OCI-LY7 (cell line): ENCODE data around the gene NELL1. TPM values are rescaled to one million over a fixed set of nuclear protein-coding genes. Genes with fewer than 3 reads are reported as not detected.

Source experiments
- BruUV-seq: library from RNA; stranded (reverse); fragments of 400-500 nt; replicated peaks from 2 replicates; lab custom pipeline; 2021; lab: Mats Ljungman, UMichigan
- CTCF ChIA-PET: fragments of 300-600 bp; sonication (Branson Sonifier 250); formaldehyde crosslinking; loops from one replicate; lab custom pipeline; 2022; ENCODE audit warnings: antibody characterized with exemption; ENCODE audit not compliant: unreplicated experiment; lab: Charles Lee
- POLR2A ChIA-PET: fragments of 300-600 bp; sonication (Branson Sonifier 250); formaldehyde crosslinking; loops from one replicate; lab custom pipeline; 2022; ENCODE audit warnings: antibody characterized with exemption; lab: Charles Lee
- DNase-seq: peaks from one replicate; pipeline ENCODE4 v3.0.0-alpha.2; 2015; ENCODE audit warnings: low spot score
- H2AFZ ChIP-seq: fragments of 200-600 bp; sonication (generic), shearing (Covaris generic); 2 replicates; pipeline ENCODE4 v1.6.1; 2014; ENCODE audit warnings: mild to moderate bottlenecking, antibody characterized with exemption, low read length, moderate library complexity
- H3K27ac ChIP-seq: fragments of 200-600 bp; sonication (generic); 2 replicates; pipeline ENCODE4 v1.5.1; 2014; ENCODE audit warnings: mixed run types, low read depth, mild to moderate bottlenecking, moderate library complexity, low read length, inconsistent platforms; ENCODE audit not compliant: poor library complexity, severe bottlenecking
- H3K36me3 ChIP-seq: fragments of 200-600 bp; sonication (generic); 2 replicates; pipeline ENCODE4 v1.6.1; 2014; ENCODE audit warnings: mild to moderate bottlenecking, antibody characterized with exemption, low read length, moderate library complexity, mixed read lengths; ENCODE audit not compliant: insufficient read depth
- H3K4me1 ChIP-seq: fragments of 200-600 bp; sonication (generic); 2 replicates; pipeline ENCODE4 v1.5.1; 2014; ENCODE audit warnings: mild to moderate bottlenecking, low read length; ENCODE audit not compliant: insufficient read depth, poor library complexity, severe bottlenecking
- H3K4me2 ChIP-seq: fragments of 200-600 bp; sonication (generic); 2 replicates; pipeline ENCODE4 v1.6.1; 2014; ENCODE audit warnings: mild to moderate bottlenecking, low read length
- H3K4me3 ChIP-seq: fragments of 200-600 bp; sonication (generic); 2 replicates; pipeline ENCODE4 v1.5.1; 2014; ENCODE audit warnings: mild to moderate bottlenecking, low read depth, low read length; ENCODE audit not compliant: poor library complexity, severe bottlenecking
- H3K79me2 ChIP-seq: fragments of 200-600 bp; sonication (generic); 2 replicates; pipeline ENCODE4 v1.6.1; 2016; ENCODE audit warnings: low read depth, mild to moderate bottlenecking, low read length, moderate library complexity, mixed read lengths; ENCODE audit not compliant: insufficient read depth
- H3K9me2 ChIP-seq: fragments of 200-600 bp; sonication (generic); 2 replicates; pipeline ENCODE4 v1.6.1; 2016; ENCODE audit warnings: mild to moderate bottlenecking, low read length, mixed read lengths; ENCODE audit not compliant: insufficient read depth
- H3K9me3 ChIP-seq: fragments of 200-600 bp; sonication (generic); 2 replicates; pipeline ENCODE4 v1.6.1; 2014; ENCODE audit warnings: mild to moderate bottlenecking, mixed run types, low read length, mixed read lengths
- H4K20me1 ChIP-seq: fragments of 200-600 bp; sonication (generic); 2 replicates; pipeline ENCODE4 v1.6.1; 2014; ENCODE audit warnings: mild to moderate bottlenecking, antibody characterized with exemption, low read length, moderate library complexity, mixed read lengths; ENCODE audit not compliant: insufficient read depth
- EZH2phosphoT487 ChIP-seq: fragments of 200-600 bp; sonication (generic); IDR thresholded peaks from 2 replicates; pipeline ENCODE4 v1.6.1; 2018; ENCODE audit warnings: low read depth, borderline replicate concordance, mild to moderate bottlenecking, mixed run types, antibody characterized with exemption, low read length, moderate library complexity, mixed read lengths
- intact Hi-C: fragments of 100-400 bp; cut with micrococcal nuclease; formaldehyde crosslinking; loops from one replicate; pipeline ENCODE4 v1.10.0; 2022; ENCODE audit not compliant: unreplicated experiment
- total RNA-seq, 2 experiments: library from RNA; depleted of rRNA in 1 of 2; stranded (reverse); fragments of >200 nt in 1 of 2; shearing (Covaris generic) in 1 of 2; gene quantifications; 2 replicates each; pipeline ENCODE4 v1.2.3, GENCODE V29; 2014 to 2022
- TF ChIP-seq, protein P1 (sequence below): fragments of 200-600 bp; sonication (generic); conservative IDR thresholded peaks from 2 replicates; pipeline ENCODE4 v1.5.1; 2014; ENCODE audit warnings: mild to moderate bottlenecking, antibody characterized with exemption, low read length, moderate library complexity, mixed read lengths

The NELL1 gene
- total RNA-seq, 2 experiments from 2014 or later: not detected

DNA sequence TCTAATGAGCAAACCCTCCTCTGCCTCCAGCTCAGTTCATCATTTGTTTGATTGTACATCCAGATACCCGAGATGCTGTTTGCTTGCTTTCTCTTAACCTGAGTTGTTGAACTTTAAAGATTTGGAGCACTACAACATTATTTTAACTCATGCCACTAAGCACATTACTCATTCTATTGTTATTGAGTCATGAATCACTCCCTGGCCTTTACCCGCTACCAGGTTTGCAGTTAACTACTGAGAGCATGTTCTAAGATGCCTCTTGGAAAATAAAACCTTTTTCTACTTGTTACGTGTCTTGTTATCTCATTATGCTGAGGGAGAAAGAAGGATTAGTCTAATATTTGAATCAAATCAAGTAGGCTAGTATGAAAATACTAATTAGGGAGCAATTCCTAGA lies 802.9 kb downstream of the NELL1 start:
- no peaks in the 10 kb centered on the region for H3K9me2 ChIP-seq
- TF ChIP-seq EZH2phosphoT487: no peak
- TF ChIP-seq, protein P1, sequence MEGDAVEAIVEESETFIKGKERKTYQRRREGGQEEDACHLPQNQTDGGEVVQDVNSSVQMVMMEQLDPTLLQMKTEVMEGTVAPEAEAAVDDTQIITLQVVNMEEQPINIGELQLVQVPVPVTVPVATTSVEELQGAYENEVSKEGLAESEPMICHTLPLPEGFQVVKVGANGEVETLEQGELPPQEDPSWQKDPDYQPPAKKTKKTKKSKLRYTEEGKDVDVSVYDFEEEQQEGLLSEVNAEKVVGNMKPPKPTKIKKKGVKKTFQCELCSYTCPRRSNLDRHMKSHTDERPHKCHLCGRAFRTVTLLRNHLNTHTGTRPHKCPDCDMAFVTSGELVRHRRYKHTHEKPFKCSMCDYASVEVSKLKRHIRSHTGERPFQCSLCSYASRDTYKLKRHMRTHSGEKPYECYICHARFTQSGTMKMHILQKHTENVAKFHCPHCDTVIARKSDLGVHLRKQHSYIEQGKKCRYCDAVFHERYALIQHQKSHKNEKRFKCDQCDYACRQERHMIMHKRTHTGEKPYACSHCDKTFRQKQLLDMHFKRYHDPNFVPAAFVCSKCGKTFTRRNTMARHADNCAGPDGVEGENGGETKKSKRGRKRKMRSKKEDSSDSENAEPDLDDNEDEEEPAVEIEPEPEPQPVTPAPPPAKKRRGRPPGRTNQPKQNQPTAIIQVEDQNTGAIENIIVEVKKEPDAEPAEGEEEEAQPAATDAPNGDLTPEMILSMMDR: no peak
- no peaks in the 10 kb centered on the region for H3K36me3 ChIP-seq
- no peaks in the 10 kb centered on the region for H3K9me3 ChIP-seq
- CTCF ChIA-PET: no interaction called here
- no peaks in the 10 kb centered on the region for H3K79me2 ChIP-seq
- H2AFZ ChIP-seq: no peak overlapping the region
- no peaks in the 10 kb centered on the region for H4K20me1 ChIP-seq
- BruUV-seq: no TSS peak
- intact Hi-C loops: no loop called here
- H3K4me1 ChIP-seq: no peaks in the 10 kb centered on the region
- POLR2A ChIA-PET: no interaction called here
- no peak overlapping the region for H3K4me2 ChIP-seq
- no peak for DNase-seq
- no peak overlapping the region for H3K4me3 ChIP-seq
- no peak overlapping the region for H3K27ac ChIP-seq

DNA sequence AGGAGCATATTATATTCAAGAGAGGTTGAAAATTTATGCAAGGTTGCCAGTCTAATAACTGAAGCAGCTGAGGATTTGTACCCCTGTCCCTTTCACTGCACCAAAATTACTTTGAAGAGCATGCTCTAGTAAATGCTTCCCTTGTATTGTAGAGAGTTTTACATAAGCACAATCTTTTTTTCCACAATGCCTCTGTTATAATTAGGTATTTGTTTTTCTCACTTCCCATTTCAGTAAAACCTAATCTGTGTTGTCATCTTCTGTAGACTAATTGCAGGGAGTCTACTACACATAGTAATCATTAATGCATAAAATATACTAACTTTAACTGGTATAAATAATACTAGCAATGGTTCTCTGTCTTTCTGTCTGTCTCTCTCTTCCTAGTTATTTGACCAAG lies 805.1 kb downstream of the NELL1 start:
- no peak for DNase-seq
- no peak overlapping the region for H2AFZ ChIP-seq
- BruUV-seq: no TSS peak
- H3K4me1 ChIP-seq: no peaks in the 10 kb centered on the region
- H3K9me3 ChIP-seq: no peaks in the 10 kb centered on the region
- POLR2A ChIA-PET: interaction anchor here (0.7 kb wide), 1 partner anchor 37 kb away, joined by 3 read pairs; no protein-coding TSS in a partner anchor
- CTCF ChIA-PET: no interaction called here
- H3K79me2 ChIP-seq: no peaks in the 10 kb centered on the region
- H3K4me3 ChIP-seq: no peak overlapping the region
- TF ChIP-seq, protein P1: no peak
- TF ChIP-seq EZH2phosphoT487: no peak
- no peaks in the 10 kb centered on the region for H4K20me1 ChIP-seq
- H3K4me2 ChIP-seq: no peak overlapping the region
- no peak overlapping the region for H3K27ac ChIP-seq
- intact Hi-C loops: no loop called here
- no peaks in the 10 kb centered on the region for H3K9me2 ChIP-seq
- H3K36me3 ChIP-seq: no peaks in the 10 kb centered on the region

DNA sequence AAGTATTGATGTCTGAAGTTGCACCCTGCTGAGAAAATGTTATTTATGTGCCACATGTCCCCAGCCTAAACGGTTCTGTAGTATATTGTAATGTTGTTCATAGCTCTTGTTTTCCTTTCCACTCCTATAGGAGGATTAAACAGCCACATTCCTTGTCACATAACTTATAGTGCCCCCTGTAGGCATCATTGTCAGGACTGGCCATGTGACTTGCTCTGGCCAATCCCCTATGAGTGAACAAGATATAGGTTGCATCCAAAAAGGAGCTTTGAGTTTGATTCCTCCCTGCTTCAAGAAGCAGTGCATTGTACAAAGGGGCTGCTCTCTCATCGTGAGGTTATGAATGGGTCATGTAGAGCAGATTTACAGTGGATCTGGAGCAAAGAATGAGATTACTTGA lies 805.9 kb downstream of the NELL1 start:
- TF ChIP-seq, protein P1: no peak
- TF ChIP-seq EZH2phosphoT487: no peak
- Histone ChIP-seq H3K79me2 (no peaks in the 10 kb centered on the region), H3K4me2 (no peak overlapping the region), H3K4me1 (no peaks in the 10 kb centered on the region), H3K9me3 (no peaks in the 10 kb centered on the region), H4K20me1 (no peaks in the 10 kb centered on the region), H2AFZ (no peak overlapping the region), H3K36me3 (no peaks in the 10 kb centered on the region), H3K27ac (no peak overlapping the region), H3K4me3 (no peak overlapping the region), H3K9me2 (no peaks in the 10 kb centered on the region)
- BruUV-seq: no TSS peak
- no peak for DNase-seq
- ChIA-PET POLR2A (interaction anchor here (0.7 kb wide), 2 partner anchors 36 to 457 kb away, joined by 3 read pairs; no protein-coding TSS in a partner anchor), CTCF (no interaction called here)
- intact Hi-C loops: no loop called here
